Measurements from ENCODE around the gene GSN.

GRCh38 chr9:121292801-121293241 lies 24.9 kb downstream of the GSN start:
- TF ChIP-seq CTCF (IDR thresholded peaks at IDR 0.05) (no peak), POLR2A (IDR thresholded peaks at IDR 0.05) (no peak)

All from adrenal gland (tissue), 5 donors.